HG03095 (cell line): ENCODE measurements around the gene CISTR.
"Not testable (repeated sequence)": the region's sequence is repeated elsewhere in the genome, so short reads cannot be mapped to it uniquely, and the experiment has no call there.

ENCODE experiments used
- ATAC-seq: cut with Tn5 transposase; IDR thresholded peaks from one replicate; pipeline ENCODE4 v1.9.1; 2021; ENCODE audit warnings: moderate library complexity; ENCODE audit not compliant: unreplicated experiment

The CISTR gene

DNA sequence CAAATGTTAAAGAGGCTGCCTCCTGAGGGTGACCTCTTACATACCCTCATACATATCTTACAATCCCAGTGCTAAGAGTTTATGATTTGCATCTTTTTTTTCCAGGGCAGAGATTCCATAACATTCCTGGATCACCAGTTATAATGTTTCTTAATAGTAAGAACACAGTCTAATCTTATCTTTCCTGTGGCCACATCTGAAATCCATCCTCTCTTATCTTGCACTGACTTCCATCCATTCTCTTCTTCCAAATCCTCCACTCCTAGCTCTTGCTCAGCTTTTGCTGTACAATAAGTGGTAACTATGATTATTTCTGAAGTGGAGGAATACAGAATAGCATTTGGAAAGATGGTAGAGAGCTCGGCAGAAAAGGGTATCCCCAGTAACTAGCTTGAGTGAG is 30.8 kb downstream of the CISTR start:
- no peak for ATAC-seq

DNA sequence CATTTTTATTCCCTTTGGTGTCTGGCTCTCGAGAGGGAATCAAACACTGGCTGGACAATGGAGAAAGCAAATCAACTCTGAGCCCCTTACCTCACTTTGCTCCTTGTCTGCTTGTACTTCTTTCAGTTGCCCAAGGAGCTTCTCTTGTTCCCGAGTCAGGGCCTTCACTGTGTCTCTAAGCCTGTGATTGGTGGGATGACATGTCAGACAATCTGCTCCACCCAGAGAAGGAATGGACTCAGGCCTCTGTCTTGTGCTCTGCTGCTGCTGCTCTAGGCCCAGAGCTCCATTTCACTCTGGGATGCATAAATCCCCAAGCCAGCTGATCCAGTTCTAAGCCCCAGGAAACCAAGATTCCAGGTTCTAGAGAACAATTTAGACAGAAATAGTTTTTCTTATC is 32.1 kb downstream of the CISTR start:
- no peak for ATAC-seq

DNA sequence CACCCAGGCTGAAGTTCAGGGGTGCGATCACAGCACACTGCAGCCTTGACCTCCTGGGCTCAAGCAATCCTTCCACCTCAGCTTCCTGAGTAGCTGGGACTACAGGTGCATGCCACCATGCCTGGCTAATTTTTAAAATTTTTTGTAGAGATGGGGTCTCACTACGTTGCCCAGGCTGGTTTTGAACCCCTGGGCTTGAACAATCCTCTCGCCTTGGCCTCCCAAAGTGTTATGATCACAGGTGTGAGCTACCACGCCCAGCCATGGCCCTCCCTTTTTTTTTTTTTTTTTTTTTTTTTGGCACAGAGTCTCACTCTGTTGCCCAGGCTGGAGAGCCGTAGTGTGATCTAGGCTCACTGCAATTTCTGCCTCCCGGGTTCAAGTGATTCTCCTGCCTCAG is 33.2 kb downstream of the CISTR start:
- not testable (repeated sequence) for ATAC-seq

DNA sequence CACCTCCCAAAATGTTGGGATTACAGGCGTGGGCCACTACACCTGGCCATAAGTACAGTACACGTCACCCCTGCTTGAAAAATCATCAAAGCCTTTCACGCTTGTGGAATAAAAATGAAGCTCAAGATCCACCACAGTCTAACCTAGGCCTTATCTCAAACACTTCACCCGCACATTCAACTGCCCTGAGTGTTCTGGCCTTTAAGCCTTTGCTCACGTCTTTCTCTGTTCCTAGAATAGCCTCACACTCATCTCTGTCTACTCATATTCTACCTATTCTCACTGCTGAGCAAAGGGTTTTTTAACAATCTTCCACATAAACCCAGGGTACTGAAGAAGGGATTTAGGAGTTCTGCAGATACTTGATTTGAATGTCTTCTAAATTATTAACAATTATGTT is 34.5 kb downstream of the CISTR start:
- no peak for ATAC-seq

DNA sequence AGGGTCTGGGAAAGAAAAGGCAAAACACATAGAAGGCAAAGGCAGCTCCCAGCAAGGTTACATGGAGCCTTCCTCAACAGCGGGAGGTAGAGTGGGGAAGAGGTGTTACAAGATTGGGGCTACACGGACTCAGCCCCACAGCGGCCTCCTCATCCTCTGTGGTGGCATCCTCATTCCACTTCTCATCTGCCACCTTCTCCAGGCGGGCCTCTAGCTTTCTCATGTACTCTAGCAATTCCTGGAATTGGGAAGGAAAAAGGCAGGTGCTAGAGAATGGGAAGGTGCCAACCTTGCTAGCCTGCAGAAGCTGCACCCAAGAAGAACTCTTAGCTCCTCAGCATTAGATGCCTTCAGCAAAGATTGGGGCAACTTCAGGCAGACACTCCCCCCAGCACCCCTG is 37.8 kb downstream of the CISTR start:
- ATAC-seq = no peak

DNA sequence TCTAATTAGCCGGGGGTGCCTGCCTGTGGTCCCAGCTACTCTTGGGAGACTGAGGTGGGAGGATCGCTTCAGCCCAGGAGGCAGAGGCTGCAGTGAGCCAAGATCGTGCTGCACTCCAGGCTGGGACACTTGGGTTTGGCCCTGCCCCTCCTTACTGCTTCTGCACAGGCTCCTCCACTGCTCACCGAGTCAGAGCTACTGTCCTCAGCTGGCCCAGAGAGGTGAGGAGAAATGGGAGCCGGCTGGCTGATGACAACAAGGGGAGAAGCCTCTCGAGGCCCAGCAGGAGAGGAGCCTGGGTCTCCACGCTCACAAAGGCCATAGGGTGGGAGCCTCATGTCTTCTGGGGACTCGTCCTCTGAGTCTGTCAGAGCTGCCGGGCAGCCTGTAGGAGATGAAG is 38.3 kb downstream of the CISTR start:
- no peak for ATAC-seq

DNA sequence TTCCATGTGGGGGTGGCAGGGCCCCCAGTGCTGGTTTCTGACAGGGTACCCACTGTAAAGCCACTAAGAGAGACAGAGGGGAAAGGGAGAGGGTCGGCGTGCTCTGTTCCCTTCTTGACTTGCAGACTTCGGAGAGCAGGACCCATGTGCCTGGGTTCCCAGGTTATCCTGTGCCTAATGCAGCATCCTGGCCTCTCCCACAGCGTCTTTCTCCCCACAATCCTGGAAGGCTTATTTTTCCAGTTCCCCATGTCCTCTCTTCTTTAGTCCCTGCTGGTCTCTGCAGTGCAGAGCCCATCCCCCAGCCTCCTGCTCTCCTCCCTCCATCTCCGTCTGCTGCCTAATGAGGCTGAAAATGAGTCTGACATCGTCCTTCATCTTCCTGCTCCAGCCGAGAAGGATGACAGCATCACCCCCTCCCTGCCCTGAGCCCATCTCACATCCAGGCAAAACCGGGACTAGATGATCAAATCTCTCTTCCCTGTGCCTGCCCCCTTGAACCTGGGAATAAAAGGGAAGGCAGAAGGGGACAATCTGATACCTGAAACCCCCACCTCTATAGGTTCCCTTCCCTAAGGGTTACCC is 39.6 kb downstream of the CISTR start:
- no peak for ATAC-seq

DNA sequence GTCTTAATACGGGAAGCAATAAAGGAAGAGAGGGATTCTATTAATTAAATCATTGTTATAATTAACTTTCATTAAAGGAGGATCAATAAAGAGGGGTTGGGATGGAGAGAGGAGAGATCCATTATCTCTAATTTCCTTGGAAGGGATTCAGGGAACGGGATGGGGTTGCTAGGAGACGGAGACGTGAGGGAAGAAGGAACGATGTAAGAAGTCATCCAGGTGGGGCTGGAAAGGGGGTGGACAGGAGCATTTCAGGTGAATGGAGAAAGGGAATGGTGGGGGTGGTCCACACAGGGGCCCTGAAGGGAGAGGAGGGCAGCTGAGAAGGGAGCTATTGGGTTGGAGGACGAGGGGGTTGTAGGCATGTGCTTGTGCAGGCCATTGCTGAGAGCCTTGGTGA is 41.7 kb downstream of the CISTR start:
- ATAC-seq = no peak

DNA sequence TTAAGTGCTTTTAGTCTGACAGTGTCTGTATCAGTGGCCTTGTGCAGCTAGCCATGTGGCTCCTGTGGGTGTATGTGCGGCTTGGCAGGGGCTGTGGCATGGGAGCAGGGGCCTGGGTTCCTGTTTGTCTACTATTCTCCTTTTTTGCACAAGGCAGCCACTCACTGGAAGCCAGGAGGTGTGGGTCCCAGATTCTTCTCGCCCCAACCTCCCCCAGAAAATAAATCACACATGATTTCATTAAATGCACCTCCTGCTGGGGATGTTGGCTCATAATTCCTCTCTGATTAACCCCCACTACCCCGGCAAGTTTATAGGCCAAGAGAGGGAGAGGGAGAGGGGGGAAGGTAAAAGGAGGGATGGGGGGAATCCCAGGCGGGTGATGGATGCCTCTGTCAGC is 42.1 kb downstream of the CISTR start:
- ATAC-seq = no peak

DNA sequence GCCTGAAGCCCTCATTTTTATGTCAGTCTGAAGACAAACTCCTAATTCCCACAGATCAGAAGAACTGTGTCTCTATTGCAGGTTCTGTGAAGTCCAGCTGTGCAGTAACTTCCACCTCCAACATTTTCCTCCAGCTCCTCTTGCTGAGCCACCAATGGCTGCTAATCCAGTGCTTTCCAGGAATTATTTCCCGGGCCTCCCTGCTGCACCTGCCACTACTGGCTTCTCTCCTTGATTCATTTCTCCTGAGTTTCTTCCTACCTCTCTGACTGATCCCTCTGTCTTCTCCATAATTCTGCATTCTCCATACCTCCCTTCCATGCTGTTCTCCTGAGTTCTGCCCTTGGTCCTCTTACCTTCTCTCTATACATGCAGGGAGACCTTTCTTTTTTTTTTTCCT is 45.7 kb downstream of the CISTR start:
- no peak for ATAC-seq

DNA sequence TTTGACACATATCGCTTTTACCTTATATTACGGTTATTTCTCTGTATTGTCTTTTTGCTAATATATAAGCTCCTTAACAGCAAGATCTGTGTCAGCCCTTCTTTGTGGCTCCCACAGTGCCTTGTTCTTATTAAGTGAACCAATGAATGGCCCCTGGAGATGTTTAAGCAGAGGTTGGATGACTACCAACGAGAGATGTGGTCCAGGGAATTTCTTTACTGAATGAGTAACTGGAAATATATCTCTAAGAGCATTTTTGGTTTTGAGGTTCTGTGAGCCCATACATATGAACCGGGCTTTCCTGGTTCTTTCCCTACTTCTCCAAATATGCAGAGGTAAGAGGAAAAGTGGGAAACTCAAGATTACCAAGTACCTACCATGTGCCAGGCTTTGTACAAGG is 48.0 kb downstream of the CISTR start:
- no peak for ATAC-seq

DNA sequence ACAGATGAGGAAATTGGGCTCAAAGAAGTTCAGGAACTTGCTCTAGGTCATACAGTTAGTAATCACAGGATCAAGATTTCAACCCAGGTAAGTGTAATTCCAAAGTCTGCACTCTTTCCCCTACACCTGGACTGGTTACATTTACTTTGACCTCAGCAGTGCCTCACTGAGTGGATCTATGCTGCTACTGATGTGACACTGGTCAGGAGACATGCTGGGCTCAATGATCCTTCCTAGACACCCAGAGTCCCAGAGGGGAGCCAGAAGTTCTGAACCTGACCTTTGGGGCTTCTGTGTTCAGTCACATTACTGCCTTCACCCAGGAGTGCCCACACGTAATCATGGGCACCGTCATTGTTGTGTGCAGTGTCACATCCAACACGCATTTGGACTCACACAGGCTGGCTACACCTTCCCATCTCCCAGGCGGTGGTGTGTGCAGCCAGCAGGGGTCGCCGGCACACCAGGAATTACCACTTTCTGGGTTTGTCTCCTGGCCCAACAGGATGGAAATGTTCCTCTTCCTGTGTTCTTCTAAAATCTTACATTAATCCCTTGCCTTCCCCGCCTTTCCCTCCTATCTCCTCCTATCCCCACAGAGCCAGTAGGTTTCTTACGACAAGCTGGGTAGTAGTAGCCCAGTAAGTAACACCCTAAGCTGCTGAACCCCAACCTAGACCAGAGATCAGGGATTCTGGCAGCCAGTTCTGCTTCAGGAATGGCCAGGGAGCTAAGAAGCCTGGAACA is 50.1 kb downstream of the CISTR start:
- peak; percentile 66 for ATAC-seq

DNA sequence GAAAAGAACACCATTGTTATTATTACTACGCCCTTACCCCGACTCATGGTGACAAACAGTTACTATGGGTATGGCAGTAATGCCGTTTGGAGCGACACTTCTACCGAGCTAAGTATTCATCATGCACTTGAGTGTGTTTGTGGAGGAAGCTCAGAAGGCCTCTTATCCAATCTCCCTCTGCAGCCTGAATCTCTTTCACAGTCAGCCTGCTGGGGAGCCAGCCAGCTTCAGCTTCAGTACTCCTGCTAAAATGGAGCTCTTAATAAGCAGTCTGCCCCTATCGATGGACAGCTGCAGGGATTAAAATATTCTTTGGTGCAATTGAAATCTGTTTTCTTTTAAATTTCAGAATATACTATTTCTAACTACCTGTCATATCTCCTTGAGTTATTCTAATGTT is 51.2 kb downstream of the CISTR start:
- no peak for ATAC-seq

DNA sequence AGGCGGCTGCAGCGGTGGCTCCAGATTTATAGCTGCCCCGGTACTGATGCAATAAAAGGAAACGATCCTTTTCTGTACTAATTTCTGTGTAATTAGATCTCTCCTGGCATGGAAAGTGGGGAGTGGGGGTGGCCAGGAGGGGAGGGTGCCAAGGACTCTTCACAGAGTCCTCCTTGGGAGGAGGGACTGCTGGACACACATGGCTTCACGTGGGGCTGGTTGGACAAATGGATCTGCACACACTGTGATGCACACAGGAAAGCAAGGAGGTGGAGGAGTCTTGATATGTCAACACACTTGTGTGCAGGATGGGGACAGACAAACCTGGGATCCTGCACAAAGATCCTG is 52.1 kb downstream of the CISTR start:
- ATAC-seq = no peak

DNA sequence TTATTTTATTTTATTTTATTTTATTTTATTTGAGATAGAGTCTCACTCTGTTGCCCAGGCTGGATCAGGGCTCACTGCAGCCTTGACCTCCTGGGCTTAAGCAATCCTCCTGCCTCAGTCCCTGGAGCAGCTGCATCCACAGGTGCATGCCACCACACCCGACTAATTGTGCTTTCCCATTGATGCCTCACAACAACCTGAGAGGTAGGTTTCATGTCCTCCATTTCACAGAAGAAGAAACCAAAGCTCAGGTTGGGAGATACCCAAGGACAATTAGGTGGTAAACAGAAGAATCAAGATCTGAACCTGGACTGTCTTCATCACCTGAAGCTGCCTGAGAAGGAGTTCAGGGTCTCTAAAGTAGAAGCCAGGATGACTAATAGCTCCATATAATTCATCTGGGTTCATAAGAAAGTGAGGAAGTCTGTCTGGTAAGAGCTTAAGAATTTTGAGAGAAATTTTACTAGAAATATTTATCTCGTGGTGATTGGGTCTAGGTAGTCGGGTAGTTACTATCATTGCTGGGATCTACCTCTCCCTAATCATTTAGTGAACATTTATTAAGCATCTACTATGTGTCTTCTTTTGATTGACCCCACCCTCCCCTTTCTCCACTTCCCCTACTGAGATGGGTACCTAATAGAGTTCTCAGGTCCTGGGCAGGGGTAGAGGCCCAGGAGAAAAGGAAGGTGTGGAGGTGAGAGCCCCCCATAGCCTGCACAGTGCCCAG is 52.7 kb downstream of the CISTR start:
- ATAC-seq = no peak

DNA sequence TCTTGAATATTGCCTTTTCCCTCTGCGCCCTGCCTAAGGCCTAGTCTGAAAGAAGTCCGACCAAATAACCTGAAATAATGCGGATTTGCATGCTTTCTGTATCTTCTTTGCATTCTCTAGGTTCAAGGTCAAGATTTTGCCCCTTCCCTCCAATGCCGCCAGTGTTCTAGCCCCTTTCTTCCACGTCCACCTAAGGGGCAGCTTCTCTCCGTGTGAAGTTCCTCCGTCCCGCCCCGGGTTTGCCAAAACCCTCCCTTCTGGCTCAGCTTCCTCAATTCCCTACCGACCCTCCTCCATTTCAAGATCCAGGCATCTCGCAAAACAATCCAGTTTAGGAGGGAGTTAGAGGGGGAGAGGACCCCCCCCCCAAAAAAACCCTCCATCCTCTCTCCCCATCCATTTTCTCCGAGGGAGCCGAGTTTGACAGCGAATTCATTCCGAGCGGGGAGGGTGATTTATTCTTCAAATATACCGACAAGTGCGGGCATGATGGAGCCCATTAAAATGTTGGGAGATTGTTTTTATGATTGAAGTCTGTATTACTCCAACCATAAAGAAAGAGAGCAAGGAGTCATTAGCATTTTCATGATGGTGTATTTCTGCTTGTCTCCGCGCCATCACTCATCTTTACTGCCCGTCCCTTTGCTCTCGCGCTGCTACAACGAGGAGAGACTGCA is 55.0 kb downstream of the CISTR start:
- no peak for ATAC-seq
